Islet of Langerhans (tissue), 1 donor: ENCODE measurements around the gene RPP25L.
"Not testable (repeated sequence)": the region's sequence is repeated elsewhere in the genome, so short reads cannot be mapped to it uniquely, and the experiment has no call there.

Source experiments
- FAIRE-seq: peaks from one replicate; lab custom pipeline; 2011; peaks lifted over from hg19 to GRCh38; lab: Jason Lieb, UNC

Gene RPP25L

DNA sequence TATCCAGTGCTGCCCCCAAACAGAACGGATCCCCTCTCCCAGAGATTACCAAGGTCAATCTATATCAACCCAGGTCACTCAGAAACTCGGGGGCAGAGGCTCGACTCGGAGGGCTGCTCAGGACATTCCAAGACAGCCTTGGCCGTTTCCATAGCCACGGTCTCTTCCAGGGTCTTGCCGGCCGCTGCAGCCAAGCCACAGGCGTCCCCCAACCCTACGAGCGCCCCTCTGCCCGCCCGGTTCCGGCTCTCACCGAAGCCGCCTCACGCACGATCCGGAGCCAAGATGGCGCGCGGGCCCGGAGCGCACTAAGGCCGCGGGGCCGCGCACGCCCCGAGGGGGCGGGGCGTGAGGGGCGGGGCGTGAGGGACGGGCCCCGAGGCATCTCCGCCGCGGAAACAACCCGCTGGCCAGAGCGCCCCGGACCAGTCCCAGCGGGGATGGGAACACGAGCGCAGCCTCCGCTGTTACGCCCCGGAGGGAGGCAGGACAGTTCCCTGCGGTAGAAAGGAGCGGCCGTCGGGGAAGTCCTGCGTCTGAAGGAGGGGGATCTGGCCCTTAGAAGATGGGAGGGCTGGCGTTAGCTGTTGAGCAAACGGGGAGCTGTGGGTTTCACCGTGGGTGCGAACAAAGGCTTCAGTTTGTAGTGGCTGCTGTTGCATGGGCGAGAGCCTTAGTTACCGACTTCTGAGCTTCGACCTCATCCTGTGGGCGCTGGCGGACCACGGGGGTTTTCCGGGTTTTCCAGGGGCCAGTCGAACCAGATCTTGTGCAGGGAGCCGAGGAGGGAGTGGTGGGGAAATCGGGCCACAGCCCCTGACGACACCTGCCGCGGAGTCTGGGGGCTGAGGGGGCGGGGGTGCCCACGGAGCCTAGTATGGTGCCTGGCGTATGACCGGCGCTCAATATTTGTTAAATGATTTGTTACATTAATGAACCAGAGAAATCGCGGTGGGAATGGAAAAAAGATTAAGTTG is at the start of gene RPP25L:
TSS of gene RPP25L (minus strand) at position 287 of the 977 bp plus-strand sequence. CDS start 801 bp downstream, outside the sequence.
- FAIRE-seq: no peak

DNA sequence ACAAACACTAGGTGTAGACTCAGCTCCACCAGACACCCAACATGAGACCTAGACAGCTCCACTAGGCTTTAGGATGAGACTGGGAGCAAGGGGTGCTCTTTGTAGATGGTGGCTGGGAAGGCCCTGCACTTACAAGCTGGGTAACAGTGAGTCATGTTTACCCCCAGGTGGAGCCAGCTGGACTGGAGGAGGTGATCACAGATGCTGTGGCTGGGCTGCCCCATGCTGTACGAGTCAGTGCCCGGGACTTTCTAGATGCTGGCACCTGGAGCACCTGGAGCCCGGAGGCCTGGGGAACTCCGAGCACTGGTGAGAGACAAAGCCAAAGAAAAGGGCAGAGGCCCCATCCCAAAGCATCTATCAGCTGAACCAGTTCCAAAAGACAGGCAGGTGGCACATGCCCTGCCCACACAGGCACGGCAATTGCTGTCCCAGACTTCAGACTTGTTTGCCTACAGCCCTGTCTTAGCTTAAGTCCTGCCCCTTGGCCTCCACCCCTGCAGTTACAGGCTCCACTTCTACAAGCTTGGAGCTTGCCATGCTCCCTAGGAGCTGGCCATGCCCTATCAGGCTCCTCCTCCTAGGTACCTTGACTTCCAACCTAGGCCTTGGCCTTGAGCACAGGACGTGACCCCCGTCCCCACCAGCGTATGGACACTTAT is 47.8 kb upstream of the RPP25L start:
- no peak for FAIRE-seq

DNA sequence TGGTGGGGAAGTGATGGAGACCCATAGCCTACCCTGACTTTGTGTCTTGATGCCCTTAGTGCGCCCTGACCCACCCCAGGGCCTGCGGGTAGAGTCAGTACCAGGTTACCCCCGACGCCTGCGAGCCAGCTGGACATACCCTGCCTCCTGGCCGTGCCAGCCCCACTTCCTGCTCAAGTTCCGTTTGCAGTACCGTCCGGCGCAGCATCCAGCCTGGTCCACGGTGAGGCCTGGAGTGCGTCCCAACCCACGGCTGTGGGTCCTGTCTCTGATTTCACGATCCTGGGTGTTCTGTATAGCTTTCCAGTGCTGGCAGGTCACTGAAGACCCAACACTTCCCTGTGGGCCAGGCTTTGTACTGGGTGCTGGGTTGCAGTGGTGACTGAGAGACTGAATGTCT is 46.6 kb upstream of the RPP25L start:
- no peak for FAIRE-seq

GRCh38 chr9:34656992-34657391 is 45.1 kb upstream of the RPP25L start:
- no peak for FAIRE-seq

DNA sequence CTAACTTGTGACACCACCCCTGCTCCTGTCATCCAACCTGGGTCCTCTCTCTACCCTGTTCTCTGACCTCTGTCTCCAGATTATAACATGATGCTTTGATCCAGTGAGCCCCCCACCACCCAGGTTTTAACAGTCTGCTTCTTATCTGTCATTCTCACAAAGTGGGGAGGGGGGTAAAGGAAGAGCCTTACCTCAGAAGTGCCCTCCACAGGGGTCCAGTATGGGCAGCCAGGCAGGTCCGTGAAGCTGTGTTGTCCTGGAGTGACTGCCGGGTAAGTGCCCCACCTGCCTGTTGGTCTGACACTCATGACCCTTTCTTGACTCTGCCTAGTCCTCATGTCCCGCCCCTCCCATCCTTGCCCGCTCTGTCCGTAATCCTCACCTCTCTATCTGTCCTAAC is 43.5 kb upstream of the RPP25L start:
- no peak for FAIRE-seq

DNA sequence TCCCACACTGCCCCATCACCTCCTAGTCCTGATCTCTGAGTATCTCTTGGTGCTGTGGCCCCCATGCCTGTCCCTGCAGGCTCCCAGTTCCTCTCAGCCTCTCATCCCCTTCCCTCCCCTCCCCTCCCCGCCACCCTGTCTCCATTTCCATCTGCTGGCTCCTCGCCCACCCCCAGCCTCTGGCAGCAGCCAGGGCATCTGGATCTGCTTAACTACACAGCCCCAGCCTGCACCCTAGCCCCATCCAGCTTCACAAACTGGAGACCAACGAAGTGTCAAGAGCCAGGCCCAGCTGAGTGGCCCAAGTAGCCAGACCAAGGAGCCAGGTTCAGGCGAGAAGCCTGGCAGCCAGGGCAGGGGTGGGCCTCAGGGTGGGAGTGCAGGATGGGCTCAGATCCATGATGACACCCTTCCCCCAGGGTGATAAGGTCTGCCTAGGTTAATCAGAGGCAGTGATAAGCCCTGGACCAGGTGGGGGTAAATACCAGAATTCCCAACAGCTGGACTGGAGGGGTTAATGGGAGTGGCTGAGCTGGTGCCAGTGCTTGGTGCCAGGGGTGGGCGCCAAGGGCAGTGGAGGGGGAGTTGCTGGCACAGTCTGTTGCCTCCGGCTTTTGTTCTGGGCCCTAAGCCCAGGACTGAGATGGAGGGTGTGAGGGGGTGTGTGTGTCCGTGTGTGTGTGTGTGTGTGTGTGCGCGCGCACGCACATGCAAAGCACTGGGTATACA is 42.6 kb upstream of the RPP25L start:
- FAIRE-seq: no peak

DNA sequence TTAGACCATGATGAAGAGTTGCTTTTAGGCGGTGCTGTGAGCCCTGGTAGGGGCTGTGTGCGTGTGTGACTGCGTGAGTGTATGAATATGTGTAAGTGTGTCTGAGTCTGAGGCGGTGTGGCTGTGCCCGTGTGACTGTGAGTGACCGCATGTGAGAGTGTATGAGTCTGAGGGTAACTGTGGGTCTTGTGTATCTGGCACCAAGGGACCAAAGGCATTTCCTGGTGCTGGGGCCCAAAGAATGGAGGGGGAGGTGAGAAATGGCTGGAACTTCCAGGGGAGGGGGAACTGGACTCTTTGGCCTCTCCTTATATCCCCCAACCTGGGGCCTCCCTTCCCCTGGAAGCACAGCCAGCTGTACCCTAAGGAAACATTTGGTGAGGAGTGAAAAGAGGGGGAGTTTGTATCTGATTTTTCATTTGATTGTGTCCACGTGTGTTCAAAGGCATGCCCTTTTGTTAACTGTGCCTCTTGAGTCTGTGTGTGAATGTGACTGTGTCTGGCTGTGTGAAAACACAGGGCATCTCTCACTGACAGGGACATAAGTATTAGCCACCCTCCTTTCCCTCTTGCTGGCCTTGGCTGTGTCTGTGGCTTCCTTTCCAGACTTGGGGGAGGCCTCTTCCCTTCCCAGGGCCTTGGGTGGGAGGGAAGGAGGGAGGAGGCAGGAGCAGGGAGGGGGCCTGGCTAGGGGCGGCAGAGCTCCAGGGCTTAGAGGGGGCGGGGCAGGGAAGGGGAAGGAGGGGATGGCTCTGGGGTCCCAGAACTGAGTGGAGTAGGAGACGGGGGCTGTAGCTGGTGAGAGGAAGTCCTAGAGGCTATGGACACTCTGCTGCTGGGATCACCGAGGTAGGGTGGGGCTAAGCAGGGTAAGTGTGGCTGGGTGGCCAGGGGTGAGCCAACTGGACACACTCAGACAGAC is 41.5 kb upstream of the RPP25L start:
- no peak for FAIRE-seq

DNA sequence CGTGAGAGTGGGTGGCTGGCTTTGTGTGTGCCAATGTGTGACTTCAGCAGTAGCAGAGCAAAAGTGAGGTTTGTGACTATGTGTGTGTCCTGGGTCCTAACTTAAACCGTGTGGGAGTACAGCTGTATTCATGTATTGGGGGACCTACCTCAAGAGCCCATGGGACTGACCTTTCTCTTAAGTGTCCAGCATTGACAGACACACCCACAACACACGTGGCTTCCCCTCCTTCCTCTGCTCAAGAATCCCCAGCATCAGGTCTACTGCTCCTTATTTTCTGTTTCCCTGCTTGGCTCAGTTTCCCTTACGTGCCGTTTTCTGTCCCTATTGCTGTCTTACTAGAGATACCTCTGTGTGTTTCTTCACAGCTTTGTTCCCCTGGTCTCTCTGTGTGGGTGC is 40.7 kb upstream of the RPP25L start:
- no peak for FAIRE-seq

DNA sequence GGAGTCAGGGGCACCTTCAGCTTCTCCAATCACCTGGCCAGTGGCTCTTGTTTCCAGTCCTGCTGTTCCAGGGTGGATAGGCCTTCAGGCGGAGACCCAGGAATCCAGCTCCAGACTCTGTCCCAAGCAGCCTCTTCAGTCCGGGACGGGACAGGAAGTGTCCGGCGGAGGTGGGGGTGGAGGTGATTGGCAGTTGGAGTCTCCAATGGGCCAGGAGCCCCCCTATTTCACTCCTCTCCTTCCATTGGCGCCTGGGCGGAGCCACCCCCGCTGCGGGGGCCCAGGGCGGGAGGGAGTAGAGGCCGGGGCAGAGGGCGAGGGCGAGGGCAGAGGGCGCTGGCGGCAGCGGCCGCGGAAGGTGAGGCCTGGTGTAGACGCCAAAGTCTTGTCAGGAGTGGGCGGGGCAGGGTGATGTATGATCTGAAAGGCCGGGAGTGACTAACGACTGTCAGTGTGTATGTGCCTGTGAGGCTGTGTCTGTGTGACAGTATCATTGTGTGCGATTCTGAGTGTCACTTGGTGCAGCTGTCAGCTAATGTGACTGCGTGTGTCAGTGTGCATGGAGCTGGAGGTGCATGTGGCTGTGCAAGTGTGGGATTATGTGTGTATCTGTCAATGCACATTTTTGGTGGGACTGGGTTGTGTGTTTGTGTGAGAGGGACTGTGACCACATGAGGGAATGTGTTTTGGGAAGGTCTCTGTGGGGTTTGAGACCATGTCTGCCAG is 40.1 kb upstream of the RPP25L start, which contains the start of gene IL11RA:
TSS of gene IL11RA (plus strand) at position 310 of the 726 bp plus-strand sequence. CDS start 3,033 bp downstream, outside the sequence.
- FAIRE-seq: no peak

GRCh38 chr9:34651321-34651720 is 39.4 kb upstream of the RPP25L start:
- FAIRE-seq: no peak

- no peak for FAIRE-seq
Measured at GRCh38 chr9:34650816-34651215, 38.9 kb upstream of the RPP25L start.

DNA sequence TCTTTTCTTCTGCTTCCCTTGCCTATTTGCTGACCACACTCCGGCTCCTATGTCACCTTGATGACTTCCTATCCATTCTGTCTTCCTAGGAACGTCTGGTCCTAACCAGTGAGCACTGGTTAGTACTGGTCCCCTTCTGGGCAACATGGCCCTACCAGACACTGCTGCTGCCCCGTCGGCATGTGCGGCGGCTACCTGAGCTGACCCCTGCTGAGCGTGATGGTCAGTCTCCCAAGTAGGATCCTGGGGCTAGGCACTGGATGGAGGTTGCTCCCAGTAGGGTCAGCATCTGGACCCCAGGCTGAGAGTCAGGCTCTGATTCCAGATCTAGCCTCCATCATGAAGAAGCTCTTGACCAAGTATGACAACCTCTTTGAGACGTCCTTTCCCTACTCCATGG is 36.8 kb upstream of the RPP25L start:
- no peak for FAIRE-seq

DNA sequence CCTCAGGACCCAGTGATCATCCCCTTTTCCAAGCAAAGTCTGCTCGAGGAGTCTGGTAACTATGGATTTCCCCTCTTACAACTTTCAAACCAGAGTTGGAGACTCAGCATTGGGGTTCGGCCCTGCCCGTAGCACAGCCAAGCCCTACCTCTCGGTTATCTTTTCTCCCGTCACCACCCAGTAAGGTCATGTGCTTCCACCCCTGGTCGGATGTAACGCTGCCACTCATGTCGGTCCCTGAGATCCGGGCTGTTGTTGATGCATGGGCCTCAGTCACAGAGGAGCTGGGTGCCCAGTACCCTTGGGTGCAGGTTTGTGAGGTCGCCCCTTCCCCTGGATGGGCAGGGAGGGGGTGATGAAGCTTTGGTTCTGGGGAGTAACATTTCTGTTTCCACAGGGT is 35.8 kb upstream of the RPP25L start:
- FAIRE-seq: no peak

DNA sequence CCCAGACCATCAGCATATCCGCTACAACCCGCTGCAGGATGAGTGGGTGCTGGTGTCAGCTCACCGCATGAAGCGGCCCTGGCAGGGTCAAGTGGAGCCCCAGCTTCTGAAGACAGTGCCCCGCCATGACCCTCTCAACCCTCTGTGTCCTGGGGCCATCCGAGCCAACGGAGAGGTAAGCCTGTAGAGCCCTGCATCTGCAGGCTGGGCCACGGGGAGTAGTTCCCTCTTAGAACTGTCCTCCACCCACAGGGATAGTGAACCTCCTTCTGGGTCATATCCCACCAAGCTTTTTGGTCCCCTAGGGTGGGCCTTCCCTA is 35.1 kb upstream of the RPP25L start:
- no peak for FAIRE-seq

DNA sequence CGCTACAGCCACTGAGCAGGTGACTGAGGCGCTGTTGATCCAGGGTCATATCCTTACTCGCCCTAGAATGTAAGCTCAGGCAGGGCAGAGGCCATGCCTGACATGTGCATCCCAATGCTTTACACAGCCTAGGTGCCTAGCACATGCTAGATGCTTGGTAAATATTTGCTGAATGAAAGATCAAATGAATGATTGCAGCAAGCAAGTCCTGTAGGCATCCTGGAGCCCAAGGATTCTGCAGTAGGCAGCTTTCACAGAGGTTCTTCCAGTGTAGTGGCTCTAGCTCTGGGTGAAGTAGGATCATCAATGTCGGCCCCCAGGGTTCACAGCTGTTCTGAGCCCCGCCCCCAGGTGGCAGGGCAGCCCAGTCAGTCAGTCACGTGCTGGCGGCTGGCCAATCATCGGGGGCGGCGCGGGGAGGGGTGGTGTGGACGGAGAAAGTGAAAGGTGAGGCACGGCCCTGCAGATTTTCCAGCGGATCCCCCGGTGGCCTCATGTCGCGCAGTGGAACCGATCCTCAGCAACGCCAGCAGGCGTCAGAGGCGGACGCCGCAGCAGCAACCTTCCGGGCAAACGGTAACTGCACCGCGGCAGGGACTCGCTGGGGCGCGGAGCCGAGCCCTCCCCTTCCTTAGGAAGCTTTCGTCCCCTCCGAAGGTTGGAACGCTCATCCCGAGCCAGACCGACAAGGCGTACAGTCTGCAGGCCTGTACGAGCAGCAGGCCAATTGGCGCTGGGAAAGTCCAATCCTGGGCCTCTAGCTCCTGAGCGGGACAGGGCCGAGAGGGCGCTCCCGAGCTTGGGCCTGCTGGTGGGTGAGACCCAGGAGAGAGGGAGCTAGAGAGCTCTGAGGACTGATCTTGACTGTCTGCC is 34.5 kb upstream of the RPP25L start, which contains the start of gene GALT:
TSS of gene GALT (plus strand) at position 465 of the 873 bp plus-strand sequence. CDS start at position 495, 30 bp downstream.
- no peak for FAIRE-seq

DNA sequence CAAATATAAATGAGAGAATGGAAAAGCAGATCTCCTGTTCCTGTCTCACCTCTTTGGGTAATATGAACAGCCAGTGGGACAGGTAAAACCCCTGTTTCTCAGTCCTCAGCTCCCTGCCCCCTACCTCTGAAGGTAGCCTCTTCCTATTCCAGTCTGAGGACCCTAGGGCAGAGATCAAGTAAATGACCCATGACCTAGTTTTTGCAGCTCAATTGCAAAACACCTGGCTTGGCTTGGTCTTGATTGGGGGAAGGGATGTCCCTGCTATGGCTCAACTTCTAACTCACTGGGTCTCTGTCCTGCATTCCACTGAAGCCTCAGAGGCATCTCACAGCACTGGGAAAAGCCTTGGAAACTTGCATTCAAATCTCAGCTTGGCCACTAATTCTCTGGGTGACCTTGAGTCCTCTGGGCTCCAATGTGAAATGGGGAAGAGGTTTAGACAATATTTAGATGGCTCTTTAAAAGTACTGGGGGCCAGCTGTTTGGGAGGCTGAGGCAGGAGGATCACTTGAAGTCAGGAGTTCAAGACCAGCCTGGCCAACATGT is 32.9 kb upstream of the RPP25L start:
- FAIRE-seq: no peak

- FAIRE-seq: no peak
Measured at GRCh38 chr9:34642679-34643078, 30.8 kb upstream of the RPP25L start.

GRCh38 chr9:34639322-34639721 is 27.4 kb upstream of the RPP25L start:
- not testable (repeated sequence) for FAIRE-seq

- FAIRE-seq: no peak
Measured at GRCh38 chr9:34638138-34638445, 26.2 kb upstream of the RPP25L start.
